GM12878 (cell line): Measurements from ENCODE around the gene C11orf98. TPM values are rescaled to one million over a fixed set of nuclear protein-coding genes. Genes with fewer than 3 reads are reported as not detected.

Experiments used
- ATAC-seq: fragments of 200-7000 bp; cut with Tn5 transposase; 3 replicates; pipeline ENCODE4 v1.9.1; 2020; ENCODE audit warnings: mild to moderate bottlenecking, moderate library complexity
- BruUV-seq: library from RNA; stranded (reverse); fragments of 400-500 nt; replicated peaks from 2 replicates; lab custom pipeline; 2021; lab: Mats Ljungman, UMichigan
- CTCF ChIA-PET: fragments of 300-600 bp; sonication (Branson Sonifier 250); formaldehyde crosslinking; extraction: SDS; loops from one replicate; lab custom pipeline; 2021; ENCODE audit warnings: inconsistent platforms; lab: Yijun Ruan, JAX
- POLR2A ChIA-PET: fragments of 350-600 bp; formaldehyde crosslinking; extraction: SDS; loops from one replicate; lab custom pipeline; 2021; ENCODE audit warnings: inconsistent platforms; lab: Charles Lee
- RAD21 ChIA-PET: fragments of 300-600 bp; sonication (Branson Sonifier 250); formaldehyde crosslinking; loops from one replicate; lab custom pipeline; 2023; ENCODE audit warnings: antibody characterized with exemption; ENCODE audit not compliant: unreplicated experiment; lab: Charles Lee
- SMC1A ChIA-PET: fragments of 300-600 bp; sonication (Branson Sonifier 250); formaldehyde crosslinking; loops from one replicate; lab custom pipeline; 2023; ENCODE audit not compliant: unreplicated experiment, uncharacterized antibody; lab: Charles Lee
- DNase-seq: peaks from one replicate; pipeline ENCODE4 v3.0.0-alpha.2; 2011; ENCODE audit warnings: low read depth, low spot score
- FAIRE-seq: peaks from 3 replicates; lab custom pipeline; 2011; peaks lifted over from hg19 to GRCh38; lab: Jason Lieb, UNC
- H2AFZ ChIP-seq: 2 replicates; pipeline ENCODE4 v1.6.0; 2011; ENCODE audit warnings: low read depth, low read length, control low read depth; ENCODE audit not compliant: control insufficient read depth
- H3K27ac ChIP-seq: 2 replicates; pipeline ENCODE4 v1.5.1; 2011; ENCODE audit warnings: control low read depth; ENCODE audit not compliant: control insufficient read depth, insufficient read depth
- H3K27me3 ChIP-seq, 2 experiments: replicated peaks in 1 of 2; 2 replicates each; pipeline versions ENCODE4 v1.6.0 to v1.6.1; 2011; ENCODE audit warnings: low read length in 1 of 2; ENCODE audit not compliant: control insufficient read depth in 2 of 2, insufficient read depth in 2 of 2
- H3K36me3 ChIP-seq, 2 experiments: 2 replicates each; pipeline ENCODE4 v1.5.1; 2011; ENCODE audit warnings: low read length in 1 of 2; ENCODE audit not compliant: control insufficient read depth in 2 of 2, insufficient read depth in 2 of 2
- H3K4me1 ChIP-seq: 2 replicates; pipeline ENCODE4 v1.6.1; 2011; ENCODE audit warnings: mild to moderate bottlenecking, low read length, moderate library complexity, mixed read lengths; ENCODE audit not compliant: control insufficient read depth, insufficient read depth
- H3K4me2 ChIP-seq: 2 replicates; pipeline ENCODE4 v1.6.0; 2011; ENCODE audit warnings: control low read depth; ENCODE audit not compliant: control insufficient read depth, insufficient read depth
- H3K4me3 ChIP-seq: fragments of 200-600 bp; sonication (generic); 2 replicates; pipeline ENCODE4 v1.5.1; 2016
- H3K79me2 ChIP-seq: 2 replicates; pipeline ENCODE4 v1.6.0; 2011; ENCODE audit warnings: low read length; ENCODE audit not compliant: control insufficient read depth, insufficient read depth
- H3K9ac ChIP-seq: 2 replicates; pipeline ENCODE4 v1.8.0; 2011; ENCODE audit warnings: low read length, control low read depth, mixed read lengths; ENCODE audit not compliant: control insufficient read depth, insufficient read depth
- H3K9me3 ChIP-seq: replicated peaks from 3 replicates; pipeline ENCODE4 v1.5.1; 2011; ENCODE audit warnings: mild to moderate bottlenecking, low read length; ENCODE audit not compliant: control insufficient read depth, insufficient read depth
- H4K20me1 ChIP-seq: 2 replicates; pipeline ENCODE4 v1.6.0; 2011; ENCODE audit not compliant: control insufficient read depth, insufficient read depth
- ATF7 ChIP-seq: fragments of 450-650 bp; IDR thresholded peaks from 2 replicates; pipeline ENCODE4 v1.6.1; 2016; ENCODE audit warnings: low read depth, mild to moderate bottlenecking
- BACH1 ChIP-seq: fragments of 450-650 bp; IDR thresholded peaks from 2 replicates; pipeline ENCODE4 v1.6.1; 2017; ENCODE audit warnings: mild to moderate bottlenecking, borderline replicate concordance
- BHLHE40 ChIP-seq, 2 experiments: fragments of 450-650 bp in 1 of 2; IDR thresholded peaks; 2 replicates each; pipeline ENCODE4 v1.6.1; 2011 to 2017; ENCODE audit warnings: low read depth in 2 of 2, borderline replicate concordance in 1 of 2, improper control_type of control experiment in 1 of 2, low read length in 1 of 2, mild to moderate bottlenecking in 1 of 2
- CREB1 ChIP-seq: IDR thresholded peaks from 2 replicates; pipeline ENCODE4 v1.6.1; 2012; ENCODE audit warnings: low read depth, mild to moderate bottlenecking, inconsistent platforms
- CREM ChIP-seq: IDR thresholded peaks from 2 replicates; pipeline ENCODE4 v1.6.1; 2014; ENCODE audit warnings: antibody characterized with exemption, low read depth
- EED ChIP-seq: sonication (generic); IDR thresholded peaks from 2 replicates; pipeline ENCODE4 v1.6.1; 2016; ENCODE audit warnings: antibody characterized with exemption, low read depth
- IRF4 ChIP-seq: IDR thresholded peaks from 2 replicates; pipeline ENCODE4 v1.6.1; 2011; ENCODE audit warnings: low read depth, low read length
- MAX ChIP-seq: IDR thresholded peaks from 2 replicates; pipeline ENCODE4 v1.6.1; 2012; ENCODE audit warnings: low read depth, low read length, improper control_type of control experiment
- MTA2 ChIP-seq: fragments of 450-650 bp; IDR thresholded peaks from 2 replicates; pipeline ENCODE4 v1.6.1; 2016; ENCODE audit warnings: low read depth, mild to moderate bottlenecking, moderate library complexity
- NFXL1 ChIP-seq: fragments of 450-650 bp; IDR thresholded peaks from 2 replicates; pipeline ENCODE4 v1.6.1; 2017; ENCODE audit warnings: antibody characterized with exemption, mild to moderate bottlenecking, borderline replicate concordance
- RB1 ChIP-seq: fragments of 450-650 bp; formaldehyde crosslinking; IDR thresholded peaks from 2 replicates; pipeline ENCODE4 v1.6.1; 2017; ENCODE audit warnings: mild to moderate bottlenecking, borderline replicate concordance
- SMAD1 ChIP-seq: fragments of 450-650 bp; IDR thresholded peaks from 2 replicates; pipeline ENCODE4 v1.6.1; 2018; ENCODE audit warnings: mild to moderate bottlenecking, low read depth; ENCODE audit not compliant: partially characterized antibody
- SUPT20H ChIP-seq: IDR thresholded peaks from 2 replicates; pipeline ENCODE4 v1.6.1; 2011; ENCODE audit warnings: low read depth, mild to moderate bottlenecking, low read length, moderate library complexity, borderline replicate concordance; ENCODE audit not compliant: control insufficient read depth
- TCF7 ChIP-seq: IDR thresholded peaks from 2 replicates; pipeline ENCODE4 v1.6.1; 2014; ENCODE audit warnings: antibody characterized with exemption, borderline replicate concordance
- WGBS: methylation state at CpG from one replicate; pipeline ENCODE4 v1.1.6; 2016; ENCODE audit warnings: low lambda C conversion rate; ENCODE audit not compliant: insufficient replicate concordance, insufficient coverage; ENCODE audit errors: missing lambda C conversion rate; 5-methylcytosine and 5-hydroxymethylcytosine counted together
- in situ Hi-C: fragments of 300-500 bp; cut with MboI; formaldehyde crosslinking; loops from 9 replicates; pipeline ENCODE4 v1.14.3; 2018; ENCODE audit warnings: mixed read lengths
- intact Hi-C: fragments of 100-400 bp; cut with micrococcal nuclease; formaldehyde crosslinking; loops from one replicate; pipeline ENCODE4 v1.14.2; 2022; ENCODE audit not compliant: unreplicated experiment
- polyA plus RNA-seq, 11 experiments: library from polyadenylated mRNA; depleted of rRNA in 4 of 11; unstranded in 6 of 11; stranded (reverse) in 5 of 11; fragments of >200 nt; fragmentation: Nextera tagmentation in 4 of 11; fragmentation: Illumina TruSeq in 1 of 11; extraction: Ambion mirVana in 4 of 11; extraction: Trizol in 1 of 11; gene quantifications; 1 replicate in 1 of 11; 2 replicates in 10 of 11; pipeline versions ENCODE4 v1.2.1 to v1.2.3, GENCODE V29; 2011 to 2016; ENCODE audit warnings: inconsistent platforms in 2 of 11, missing spikeins in 2 of 11, low read depth in 1 of 11
- total RNA-seq, 4 experiments: library from RNA; depleted of rRNA in 3 of 4; stranded (reverse); fragments of >200 nt in 3 of 4; fragmentation: Illumina TruSeq in 1 of 4; extraction: Trizol in 1 of 4; gene quantifications; 2 replicates each; pipeline versions ENCODE4 v1.2.1 to v1.2.3, GENCODE V29; 2013 to 2021
- TF ChIP-seq, protein P1 (sequence below): IDR thresholded peaks from 2 replicates; pipeline ENCODE4 v1.6.1; 2012; ENCODE audit warnings: low read depth, low read length, improper control_type of control experiment

C11orf98 gene
- total and polyA plus RNA-seq, 10 of the 15 experiments (the other 5 are each of a cell fraction or from before 2014, with no cell fraction given): 62.5 to 270 (median 162) TPM

- peak; percentile 40 for TF ChIP-seq CREM
- TF ChIP-seq BHLHE40 (IDR thresholded peaks at IDR 0.05; ENCODE audit: borderline replicate concordance in 1 of 2, low read depth in 2 of 2, low read length in 1 of 2): peak in 1 of 2 experiments; percentile 74; a peak in 2 of 4 replicates
- TF ChIP-seq, protein P1, sequence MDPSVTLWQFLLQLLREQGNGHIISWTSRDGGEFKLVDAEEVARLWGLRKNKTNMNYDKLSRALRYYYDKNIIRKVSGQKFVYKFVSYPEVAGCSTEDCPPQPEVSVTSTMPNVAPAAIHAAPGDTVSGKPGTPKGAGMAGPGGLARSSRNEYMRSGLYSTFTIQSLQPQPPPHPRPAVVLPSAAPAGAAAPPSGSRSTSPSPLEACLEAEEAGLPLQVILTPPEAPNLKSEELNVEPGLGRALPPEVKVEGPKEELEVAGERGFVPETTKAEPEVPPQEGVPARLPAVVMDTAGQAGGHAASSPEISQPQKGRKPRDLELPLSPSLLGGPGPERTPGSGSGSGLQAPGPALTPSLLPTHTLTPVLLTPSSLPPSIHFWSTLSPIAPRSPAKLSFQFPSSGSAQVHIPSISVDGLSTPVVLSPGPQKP: no peak
- TF ChIP-seq SUPT20H: no peak
- no peak for TF ChIP-seq ATF7
- TF ChIP-seq MAX: peak; percentile 58
- TF ChIP-seq EED: peak; percentile 75
- TF ChIP-seq, all 136 proteins: peak for 54
These were observed 6.8 kb upstream of the C11orf98 start, which contains the start of the genes LBHD1 and UQCC3 (continued) for GRCh38 chr11:62671608-62672389.

DNA sequence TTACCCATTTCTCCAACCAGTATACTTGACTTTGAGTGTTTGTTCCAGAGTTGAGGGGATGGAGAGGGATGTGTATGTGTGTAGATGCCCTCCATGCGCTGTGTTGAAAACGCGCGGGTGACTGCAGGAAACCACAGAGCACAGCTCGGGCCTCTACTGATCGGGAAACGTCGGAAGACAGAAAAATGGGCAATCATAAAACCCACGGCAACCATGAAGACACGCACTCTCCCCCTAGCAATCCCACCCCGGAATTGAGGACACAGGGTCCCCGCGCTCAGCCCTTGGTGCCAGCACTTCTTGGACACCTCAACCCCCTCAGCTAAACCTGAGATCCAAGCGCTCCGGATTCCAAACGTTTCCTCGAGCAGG lies 6.2 kb upstream of the C11orf98 start:
- peak overlapping the region; percentile 88 for H3K4me3 ChIP-seq
- H2AFZ ChIP-seq: peak overlapping the region; percentile 75
- BruUV-seq: no TSS peak
- ChIA-PET RAD21 (interaction anchor here (0.8 to 2.7 kb wide), 7 partner anchors 20 to 128 kb away, joined by 3 to 14 read pairs (median 6); partner anchors contain the start of genes HNRNPUL2, MTA2, TTC9C and TUT1), POLR2A (interaction anchor here (0.8 to 16.2 kb wide), 20 partner anchors 8 to 246 kb away, joined by 3 to 295 read pairs (median 6); partner anchors contain the start of genes B3GAT3, EEF1G, GANAB and HNRNPUL2), CTCF (interaction anchor here (0.8 to 1.5 kb wide), 5 partner anchors 10 to 276 kb away, joined by 3 to 5 read pairs (median 4); partner anchors contain the start of gene TUT1), SMC1A (interaction anchor here (1.0 to 2.2 kb wide), 6 partner anchors 10 to 276 kb away, joined by 3 to 9 read pairs (median 4); partner anchors contain the start of gene TUT1)
- peak overlapping the region; percentile 87 for H3K9ac ChIP-seq
- H4K20me1 ChIP-seq: no peaks in the 10 kb centered on the region
- FAIRE-seq (no peak), DNase-seq (no peak), ATAC-seq (peak; percentile 15)
- peak overlapping the region; percentile 64 for H3K4me2 ChIP-seq
- H3K27me3 ChIP-seq: no peaks in the 10 kb centered on the region
- peaks cover 0 to 9% of the 10 kb centered on the region in 2 experiments; a peak in 1 of 4 replicates for H3K36me3 ChIP-seq
- under 1% methylated on average over 17 of the region's 17 CpGs for WGBS
- TF ChIP-seq IRF4 (no peak), RB1 (no peak), TCF7 (no peak), NFXL1 (no peak), CREB1 (no peak), BACH1 (no peak), MTA2 (no peak), SMAD1 (no peak)
- peaks cover 52% of the 10 kb centered on the region for H3K79me2 ChIP-seq
- peak overlapping the region; percentile 75 for H3K27ac ChIP-seq
- H3K4me1 ChIP-seq: peaks cover 21% of the 10 kb centered on the region
- H3K9me3 ChIP-seq: no peaks in the 10 kb centered on the region
- intact Hi-C loops (loop anchor here (2.0 to 5.0 kb wide), 3 partner anchors 59 to 191 kb away; partner anchors contain the start of genes EML3, ROM1 and TUT1), in situ Hi-C loops (no loop called here)
